ENCODE measurements around the gene RTN4R.
"Not testable (repeated sequence)": the region's sequence is repeated elsewhere in the genome, so short reads cannot be mapped to it uniquely, and the experiment has no call there.

RTN4R gene

GRCh38 chr22:20282901-20283673 is 15.0 kb upstream of the RTN4R start:
- no peak overlapping the region for H3K4me3 ChIP-seq (ENCODE audit: low read length)

GRCh38 chr22:20281891-20282290 is 13.8 kb upstream of the RTN4R start:
- no peak overlapping the region for H3K4me2 ChIP-seq (ENCODE audit: low read length)
- no peaks in the 10 kb centered on the region for H3F3A ChIP-seq (ENCODE audit: control insufficient read depth, insufficient read depth)

More at GRCh38 chr22:20282901-20283673, 15.0 kb upstream of the RTN4R start:
- H3K9me3 ChIP-seq (ENCODE audit: control insufficient read depth, insufficient read depth, low read length), result no peaks in the 10 kb centered on the region
- H4K20me1 ChIP-seq (ENCODE audit: control insufficient read depth, insufficient read depth, low read depth, low read length), result no peaks in the 10 kb centered on the region
- H3K36me3 ChIP-seq (ENCODE audit: control insufficient read depth, low read length), result no peaks in the 10 kb centered on the region
- H3K27ac ChIP-seq (ENCODE audit: low read depth, low read length), result no peak overlapping the region
- H3K4me1 ChIP-seq (ENCODE audit: control insufficient read depth, low read length), result peaks cover 3% of the 10 kb centered on the region; the same call in 1 of the 2 replicates
- H3F3A ChIP-seq (ENCODE audit: control insufficient read depth, insufficient read depth), result no peaks in the 10 kb centered on the region
- TF ChIP-seq CTCF (IDR thresholded peaks at IDR 0.05; ENCODE audit: low read depth, low read length, poor library complexity, severe bottlenecking), result no peak
- no peak for TF ChIP-seq EZH2phosphoT487 (IDR thresholded peaks at IDR 0.05; ENCODE audit: borderline replicate concordance, low read length)
- H3K9me2 ChIP-seq (replicated peaks; ENCODE audit: control insufficient read depth, low read length), result no peaks in the 10 kb centered on the region
- H3K79me2 ChIP-seq (ENCODE audit: control insufficient read depth, low read length), result no peaks in the 10 kb centered on the region
- no peaks in the 10 kb centered on the region for H3K27me3 ChIP-seq (ENCODE audit: control insufficient read depth, low read length)
- no peak overlapping the region for H3K4me2 ChIP-seq (ENCODE audit: low read length)

GRCh38 chr22:20281473-20281872 is 13.4 kb upstream of the RTN4R start:
- not testable (repeated sequence) for H3K9me3 ChIP-seq (ENCODE audit: control insufficient read depth, insufficient read depth, low read length); H3F3A ChIP-seq (ENCODE audit: control insufficient read depth, insufficient read depth); H3K79me2 ChIP-seq (ENCODE audit: control insufficient read depth, low read length); H3K4me1 ChIP-seq (ENCODE audit: control insufficient read depth, low read length); H3K27me3 ChIP-seq (ENCODE audit: control insufficient read depth, low read length); H3K36me3 ChIP-seq (ENCODE audit: control insufficient read depth, low read length); H4K20me1 ChIP-seq (ENCODE audit: control insufficient read depth, insufficient read depth, low read depth, low read length); H3K4me2 ChIP-seq (ENCODE audit: low read length); H3K9me2 ChIP-seq (replicated peaks; ENCODE audit: control insufficient read depth, low read length); H3K4me3 ChIP-seq (ENCODE audit: low read length); H3K27ac ChIP-seq (ENCODE audit: low read depth, low read length)

More at GRCh38 chr22:20281891-20282290, 13.8 kb upstream of the RTN4R start:
- Histone ChIP-seq H3K27ac (ENCODE audit: low read depth, low read length) (no peak overlapping the region), H3K9me3 (ENCODE audit: control insufficient read depth, insufficient read depth, low read length) (no peaks in the 10 kb centered on the region), H3K4me3 (ENCODE audit: low read length) (no peak overlapping the region), H3K36me3 (ENCODE audit: control insufficient read depth, low read length) (no peaks in the 10 kb centered on the region), H4K20me1 (ENCODE audit: control insufficient read depth, insufficient read depth, low read depth, low read length) (no peaks in the 10 kb centered on the region), H3K9me2 (replicated peaks; ENCODE audit: control insufficient read depth, low read length) (no peaks in the 10 kb centered on the region), H3K79me2 (ENCODE audit: control insufficient read depth, low read length) (no peaks in the 10 kb centered on the region), H3K27me3 (ENCODE audit: control insufficient read depth, low read length) (no peaks in the 10 kb centered on the region), H3K4me1 (ENCODE audit: control insufficient read depth, low read length) (peaks cover 2% of the 10 kb centered on the region; the same call in 1 of the 2 replicates)
- no peak for TF ChIP-seq CTCF (IDR thresholded peaks at IDR 0.05; ENCODE audit: low read depth, low read length, poor library complexity, severe bottlenecking)
- no peak for TF ChIP-seq EZH2phosphoT487 (IDR thresholded peaks at IDR 0.05; ENCODE audit: borderline replicate concordance, low read length)

GRCh38 chr22:20280866-20281265 is 12.7 kb upstream of the RTN4R start:
- H3K4me2 ChIP-seq (ENCODE audit: low read length), result no peak overlapping the region
- no peaks in the 10 kb centered on the region for H3F3A ChIP-seq (ENCODE audit: control insufficient read depth, insufficient read depth)
- no peaks in the 10 kb centered on the region for H4K20me1 ChIP-seq (ENCODE audit: control insufficient read depth, insufficient read depth, low read depth, low read length)
- H3K27me3 ChIP-seq (ENCODE audit: control insufficient read depth, low read length), result no peaks in the 10 kb centered on the region
- no peaks in the 10 kb centered on the region for H3K4me1 ChIP-seq (ENCODE audit: control insufficient read depth, low read length)
- no peak overlapping the region for H3K4me3 ChIP-seq (ENCODE audit: low read length)
- no peaks in the 10 kb centered on the region for H3K36me3 ChIP-seq (ENCODE audit: control insufficient read depth, low read length)
- no peak overlapping the region for H3K27ac ChIP-seq (ENCODE audit: low read depth, low read length)
- no peaks in the 10 kb centered on the region for H3K9me3 ChIP-seq (ENCODE audit: control insufficient read depth, insufficient read depth, low read length)
- no peaks in the 10 kb centered on the region for H3K79me2 ChIP-seq (ENCODE audit: control insufficient read depth, low read length)
- TF ChIP-seq CTCF (IDR thresholded peaks at IDR 0.05; ENCODE audit: low read depth, low read length, poor library complexity, severe bottlenecking) (no peak), EZH2phosphoT487 (IDR thresholded peaks at IDR 0.05; ENCODE audit: borderline replicate concordance, low read length) (no peak)
- no peaks in the 10 kb centered on the region for H3K9me2 ChIP-seq (replicated peaks; ENCODE audit: control insufficient read depth, low read length)

GRCh38 chr22:20280163-20280562 is 12.0 kb upstream of the RTN4R start:
- not testable (repeated sequence) for H3K27me3 ChIP-seq (ENCODE audit: control insufficient read depth, low read length); H3F3A ChIP-seq (ENCODE audit: control insufficient read depth, insufficient read depth); H3K36me3 ChIP-seq (ENCODE audit: control insufficient read depth, low read length); H3K79me2 ChIP-seq (ENCODE audit: control insufficient read depth, low read length); H3K9me3 ChIP-seq (ENCODE audit: control insufficient read depth, insufficient read depth, low read length); H3K27ac ChIP-seq (ENCODE audit: low read depth, low read length); H3K9me2 ChIP-seq (replicated peaks; ENCODE audit: control insufficient read depth, low read length); H3K4me1 ChIP-seq (ENCODE audit: control insufficient read depth, low read length); H3K4me2 ChIP-seq (ENCODE audit: low read length); H4K20me1 ChIP-seq (ENCODE audit: control insufficient read depth, insufficient read depth, low read depth, low read length); H3K4me3 ChIP-seq (ENCODE audit: low read length)

Data from DOHH2 (cell line).